IPS DF 19.7 (cell line): ENCODE measurements around the gene TP73.
"Not testable (repeated sequence)": the region's sequence is repeated elsewhere in the genome, so short reads cannot be mapped to it uniquely, and the experiment has no call there.

Experiments
- DNase-seq: peaks from one replicate; pipeline ENCODE4 v3.0.0-alpha.2; 2013; ENCODE audit warnings: low read depth, low spot score

The TP73 gene

GRCh38 chr1:3706651-3707297, 54.5 kb downstream of the TP73 start:
- DNase-seq, result no peak

- no peak for DNase-seq
These were observed 55.1 kb downstream of the TP73 start for GRCh38 chr1:3707298-3707938.

DNA sequence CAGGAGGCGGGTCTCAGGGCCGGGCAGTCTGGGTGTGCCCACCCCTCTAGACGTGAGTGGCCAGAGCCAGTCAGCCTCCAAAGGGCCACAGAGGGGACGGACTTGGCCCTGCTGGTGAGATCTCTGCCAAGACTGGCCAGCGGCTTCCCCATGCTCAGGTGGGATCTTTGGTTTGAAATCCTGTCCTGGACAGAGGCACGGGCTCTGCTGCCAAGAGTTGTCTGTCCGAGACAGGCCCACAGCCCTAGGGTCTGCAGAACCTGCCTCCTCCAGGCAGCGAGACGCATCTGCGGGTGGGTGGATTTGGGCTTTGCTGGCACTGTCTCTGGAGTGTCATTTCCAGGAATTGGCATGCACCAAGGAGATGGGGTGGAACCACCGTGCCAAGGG, 55.6 kb downstream of the TP73 start:
- no peak for DNase-seq

GRCh38 chr1:3708791-3709190, 56.5 kb downstream of the TP73 start:
- no peak for DNase-seq

- DNase-seq, result no peak
These were observed 57.9 kb downstream of the TP73 start for GRCh38 chr1:3710251-3710650.

- DNase-seq, result no peak
These were observed 59.1 kb downstream of the TP73 start for GRCh38 chr1:3711381-3711779.

GRCh38 chr1:3711780-3712451, 59.6 kb downstream of the TP73 start:
- DNase-seq, result no peak

DNA sequence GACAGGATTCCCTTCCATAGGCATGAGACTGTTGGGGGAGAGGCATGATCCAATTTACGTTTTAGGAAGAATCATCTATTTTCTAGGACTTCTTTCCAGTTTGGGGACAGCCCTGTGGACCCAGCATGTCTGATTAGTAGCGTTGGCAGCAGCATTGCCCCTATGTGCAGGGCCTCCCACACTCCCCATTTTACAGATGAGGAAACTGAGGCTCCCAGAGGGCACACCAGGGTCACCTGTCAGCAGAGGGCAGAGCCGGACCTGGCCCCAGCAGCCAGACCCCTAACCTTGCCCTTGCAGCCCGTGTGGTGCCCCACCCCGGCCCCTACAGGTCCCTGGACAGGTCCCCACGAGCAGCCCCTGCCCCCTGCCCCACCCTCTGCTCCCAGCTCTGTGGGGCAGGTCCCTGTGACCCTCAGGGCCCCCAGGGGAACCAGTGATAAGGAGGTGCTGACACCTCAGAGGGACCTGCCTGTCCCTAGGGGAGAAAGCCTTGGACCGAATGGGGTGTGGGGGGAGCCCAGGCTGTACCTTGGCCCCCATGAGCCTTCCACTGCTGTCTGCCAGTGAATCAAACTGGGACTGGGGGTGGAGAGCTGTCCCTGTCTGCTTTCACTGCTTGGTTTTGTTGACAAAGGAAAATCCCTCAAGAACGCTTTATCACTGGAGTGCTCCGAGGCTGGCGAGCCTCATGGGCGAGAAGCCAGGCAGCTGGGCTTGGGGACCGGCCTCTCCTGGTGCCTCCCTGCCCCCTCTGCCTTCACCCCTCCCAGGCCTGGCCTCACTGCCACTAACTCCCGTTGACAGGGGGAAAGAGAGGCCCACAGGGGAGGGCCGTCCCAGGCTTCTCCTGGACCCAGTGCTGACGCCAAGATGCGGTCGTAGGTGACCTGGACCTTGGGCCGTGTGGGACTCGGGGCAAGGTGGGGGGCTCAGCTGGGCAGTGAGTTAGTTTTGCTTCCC, 60.5 kb downstream of the TP73 start:
- DNase-seq, result no peak

DNA sequence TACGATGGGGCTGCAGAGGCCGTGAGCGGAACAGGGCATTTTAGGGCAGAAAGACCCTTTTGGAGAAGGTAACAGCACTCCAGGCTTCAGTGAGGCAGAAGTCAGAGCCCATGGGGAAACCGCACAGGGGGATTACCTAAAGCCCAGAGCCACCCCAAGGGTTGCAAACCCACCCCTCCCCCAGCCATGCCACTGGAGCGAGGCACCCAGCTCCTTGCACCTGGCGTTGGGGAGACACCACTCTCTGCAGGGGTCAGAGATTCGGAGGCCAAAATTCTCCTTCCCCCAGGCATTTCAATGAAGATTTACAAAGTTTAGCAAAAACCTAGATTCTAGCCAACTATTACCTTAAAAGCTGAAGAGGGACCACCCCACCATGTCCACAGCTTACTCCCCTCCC, 61.5 kb downstream of the TP73 start:
- no peak for DNase-seq

DNA sequence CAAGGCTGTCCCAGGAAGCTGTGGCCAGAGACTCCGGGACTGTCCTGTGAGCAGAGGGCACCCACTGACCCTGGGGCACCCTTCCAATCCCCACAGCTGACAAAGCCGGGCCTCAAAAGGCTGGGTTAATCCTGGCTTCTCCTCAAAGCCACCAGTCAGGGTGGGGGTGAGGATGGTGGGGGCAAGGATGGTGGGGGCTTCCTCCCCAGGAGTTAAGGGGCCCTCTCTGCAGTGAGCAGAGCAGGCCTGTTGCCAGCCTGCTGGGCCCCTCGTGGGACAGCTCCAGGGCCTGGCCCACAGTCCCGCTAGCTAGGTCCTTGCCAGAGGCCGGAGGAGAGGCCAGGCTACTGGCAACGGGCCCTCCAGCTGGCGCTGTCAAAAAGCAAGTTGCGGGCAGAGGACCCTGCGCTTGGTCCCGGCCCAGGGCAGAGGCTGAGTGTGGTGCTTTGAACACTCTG, 62.0 kb downstream of the TP73 start:
- no peak for DNase-seq

- no peak for DNase-seq
These were observed 62.5 kb downstream of the TP73 start for GRCh38 chr1:3714814-3715213.

- DNase-seq, result no peak
These were observed 64.0 kb downstream of the TP73 start for GRCh38 chr1:3716351-3716750.

DNA sequence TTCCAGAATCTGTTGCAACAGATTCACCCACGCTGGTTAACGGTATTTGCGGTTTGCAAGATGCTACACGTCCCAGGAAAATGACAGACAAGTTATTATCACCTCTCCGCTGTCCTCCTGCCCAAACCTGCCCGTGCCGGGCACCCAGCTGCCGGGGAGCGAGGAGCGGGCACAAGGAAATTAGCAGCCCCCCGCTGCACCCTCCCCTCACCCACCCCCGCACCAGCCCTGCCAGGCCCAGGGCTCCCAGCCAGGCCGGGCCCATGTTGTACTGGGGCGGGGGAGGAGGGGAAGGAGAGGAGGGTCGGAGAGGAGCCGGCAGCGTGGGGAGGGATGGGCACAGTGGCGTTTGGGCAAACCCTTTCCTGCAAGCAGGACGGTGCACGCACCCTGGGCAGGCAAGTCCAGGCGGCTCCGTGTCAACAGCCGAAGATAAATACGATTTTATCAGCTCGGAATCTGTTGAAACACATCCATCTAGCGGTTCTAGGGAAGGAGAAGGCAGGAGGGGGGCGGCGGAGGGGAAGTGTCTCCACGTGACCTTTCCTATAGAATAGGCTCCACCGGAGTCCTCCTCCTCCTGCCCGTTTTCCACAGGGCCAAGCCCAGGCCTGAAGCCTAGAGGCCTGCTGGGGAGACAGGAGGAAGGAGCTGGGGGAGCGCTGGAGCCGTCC, 64.9 kb downstream of the TP73 start:
- DNase-seq, result no peak

GRCh38 chr1:3717715-3718601, 65.6 kb downstream of the TP73 start:
- no peak for DNase-seq

- DNase-seq, result no peak
These were observed 66.4 kb downstream of the TP73 start for GRCh38 chr1:3718764-3719163.

DNA sequence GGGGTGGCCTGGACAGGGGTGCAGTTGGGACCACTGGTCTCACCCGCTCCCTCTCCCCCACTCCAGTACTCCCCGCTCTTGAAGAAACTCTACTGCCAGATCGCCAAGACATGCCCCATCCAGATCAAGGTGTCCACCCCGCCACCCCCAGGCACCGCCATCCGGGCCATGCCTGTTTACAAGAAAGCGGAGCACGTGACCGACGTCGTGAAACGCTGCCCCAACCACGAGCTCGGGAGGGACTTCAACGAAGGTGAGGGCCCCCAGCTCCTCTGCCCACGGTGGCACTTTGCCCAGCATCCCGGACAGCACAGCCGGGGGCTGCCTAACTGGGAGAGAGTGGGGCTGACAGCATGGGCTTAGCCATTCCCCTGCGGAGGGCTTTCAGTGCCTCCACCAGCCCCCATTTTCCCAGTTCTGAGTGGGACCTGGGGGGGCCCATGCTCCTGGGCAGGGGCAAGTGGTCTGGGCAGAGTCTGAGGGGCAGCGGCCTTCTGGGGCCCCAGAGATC, 69.7 kb downstream of the TP73 start:
- DNase-seq, result no peak

DNA sequence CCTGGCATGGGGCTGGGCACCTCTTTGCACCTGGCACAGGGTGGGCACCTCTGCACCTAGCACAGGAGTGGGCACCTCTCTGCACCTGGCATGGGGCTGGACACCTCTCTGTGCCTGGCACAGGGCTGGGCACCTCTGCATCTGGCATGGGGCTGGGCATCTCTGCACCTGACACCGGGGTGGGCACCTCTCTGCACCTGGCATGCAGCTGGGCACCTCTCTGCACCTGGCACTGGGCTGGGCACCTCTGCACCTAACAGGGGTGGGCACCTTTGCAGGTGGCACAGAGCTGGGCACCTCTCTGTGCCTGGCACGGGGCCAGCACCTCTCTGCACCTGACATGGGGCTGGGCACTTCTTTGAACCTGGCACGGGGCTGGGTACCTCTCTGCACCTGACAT, 70.5 kb downstream of the TP73 start:
- DNase-seq, result no peak

DNA sequence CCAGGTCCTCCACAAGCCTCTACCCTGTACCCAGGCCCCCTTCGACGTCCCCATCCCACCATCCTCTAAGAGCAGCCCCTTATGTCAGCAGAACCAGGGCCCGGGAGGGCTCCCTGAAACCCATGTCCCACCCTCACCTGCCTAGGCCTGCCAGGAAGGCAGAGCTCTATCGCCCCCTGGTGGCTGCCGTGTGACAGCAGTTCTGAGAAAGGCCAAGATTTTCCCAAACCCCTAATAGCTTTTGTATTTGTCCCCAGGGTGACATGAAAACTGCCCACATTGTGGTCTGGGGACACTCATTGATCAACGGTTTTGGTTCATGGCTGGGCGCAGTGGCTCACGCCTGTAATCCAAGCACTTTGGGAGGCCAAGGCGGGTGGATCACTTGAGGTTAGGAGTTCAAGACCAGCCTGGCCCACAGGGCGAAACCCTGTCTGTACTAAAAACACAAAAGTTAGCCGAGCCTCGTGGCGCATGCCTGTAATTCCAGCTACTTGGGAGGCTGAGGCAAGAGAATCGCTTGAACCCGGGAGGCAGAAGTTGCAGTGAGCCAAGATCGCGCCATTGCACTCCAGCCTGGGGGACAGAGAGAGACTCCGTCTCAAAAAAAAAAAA, 72.2 kb downstream of the TP73 start:
- DNase-seq, result not testable (repeated sequence)

DNA sequence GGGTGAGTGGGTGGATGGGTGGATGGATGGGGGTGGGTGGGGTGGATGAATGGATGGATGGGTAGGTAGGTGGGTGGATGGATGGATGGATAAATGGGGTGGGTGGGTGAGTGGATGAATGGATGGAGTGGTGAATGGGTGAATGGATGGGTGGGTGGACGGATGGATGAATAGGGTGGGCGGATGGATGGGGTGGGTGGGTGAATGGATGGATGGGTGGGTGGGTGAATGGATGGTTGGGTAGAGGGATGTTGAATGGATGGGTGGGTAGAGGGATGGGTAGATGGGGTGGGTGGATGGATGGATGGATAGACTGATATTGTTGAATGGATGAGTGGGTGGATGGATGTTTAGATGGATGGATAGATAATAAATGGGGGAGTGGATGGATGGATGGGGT, 73.0 kb downstream of the TP73 start:
- no peak for DNase-seq
